ENCODE data around the gene RPS16. TPM values are rescaled to one million over a fixed set of nuclear protein-coding genes. Genes with fewer than 3 reads are reported as not detected.

The RPS16 gene
- total RNA-seq, 1 experiment from 2014 or later: 2,510 TPM

DNA sequence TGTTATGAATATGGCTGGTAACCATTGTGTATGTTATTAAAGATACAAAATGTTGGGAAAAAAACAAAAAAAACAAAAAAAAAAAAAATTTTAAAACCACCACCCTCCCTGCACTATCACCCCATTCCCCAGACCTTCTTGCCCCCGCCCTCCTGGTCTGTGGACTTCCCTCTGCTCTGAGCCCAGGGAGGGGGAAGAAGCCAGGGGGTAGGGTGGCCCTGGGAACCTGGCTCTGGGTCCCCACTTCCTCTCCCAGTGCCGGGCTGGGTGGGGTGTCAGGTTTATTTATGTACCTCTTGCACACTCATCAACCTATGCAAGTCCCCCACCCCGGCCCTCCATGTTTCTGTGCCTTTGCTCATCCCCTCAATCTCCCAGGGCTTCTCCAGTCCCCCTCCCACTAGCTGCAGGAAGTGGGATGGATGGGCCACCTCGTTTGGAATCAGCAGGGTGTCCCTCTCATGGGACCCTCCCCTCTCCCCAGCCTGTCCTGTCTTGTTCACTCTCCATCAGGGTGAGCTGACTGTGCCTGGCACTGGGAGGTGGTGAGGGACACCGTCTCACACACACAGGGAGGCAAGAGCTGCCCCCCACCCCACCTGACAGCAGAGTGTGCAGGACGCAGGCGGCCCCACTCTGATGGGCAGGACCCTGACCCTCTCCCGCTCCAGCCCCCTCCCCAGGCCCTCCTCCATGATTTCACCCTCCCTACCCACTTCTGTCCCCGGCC, 50.7 kb downstream of the RPS16 start:
- H3K36me3 ChIP-seq (ENCODE audit: low read depth): 0 out of 2 replicates have a peak, but pooled peaks cover 13% of the 10 kb centered on the region
- H4K20me1 ChIP-seq (ENCODE audit: insufficient read depth): no peaks in the 10 kb centered on the region
- H3K4me2 ChIP-seq: no peak overlapping the region
- POLR2A ChIA-PET (ENCODE audit: unreplicated experiment): no interaction called here
- peaks cover 37% of the 10 kb centered on the region for H3F3A ChIP-seq (ENCODE audit: insufficient read depth, low read depth)
- TF ChIP-seq, protein P1, sequence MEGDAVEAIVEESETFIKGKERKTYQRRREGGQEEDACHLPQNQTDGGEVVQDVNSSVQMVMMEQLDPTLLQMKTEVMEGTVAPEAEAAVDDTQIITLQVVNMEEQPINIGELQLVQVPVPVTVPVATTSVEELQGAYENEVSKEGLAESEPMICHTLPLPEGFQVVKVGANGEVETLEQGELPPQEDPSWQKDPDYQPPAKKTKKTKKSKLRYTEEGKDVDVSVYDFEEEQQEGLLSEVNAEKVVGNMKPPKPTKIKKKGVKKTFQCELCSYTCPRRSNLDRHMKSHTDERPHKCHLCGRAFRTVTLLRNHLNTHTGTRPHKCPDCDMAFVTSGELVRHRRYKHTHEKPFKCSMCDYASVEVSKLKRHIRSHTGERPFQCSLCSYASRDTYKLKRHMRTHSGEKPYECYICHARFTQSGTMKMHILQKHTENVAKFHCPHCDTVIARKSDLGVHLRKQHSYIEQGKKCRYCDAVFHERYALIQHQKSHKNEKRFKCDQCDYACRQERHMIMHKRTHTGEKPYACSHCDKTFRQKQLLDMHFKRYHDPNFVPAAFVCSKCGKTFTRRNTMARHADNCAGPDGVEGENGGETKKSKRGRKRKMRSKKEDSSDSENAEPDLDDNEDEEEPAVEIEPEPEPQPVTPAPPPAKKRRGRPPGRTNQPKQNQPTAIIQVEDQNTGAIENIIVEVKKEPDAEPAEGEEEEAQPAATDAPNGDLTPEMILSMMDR (conservative IDR thresholded peaks at IDR 0.05): no peak
- no peak for TF ChIP-seq EZH2 (IDR thresholded peaks at IDR 0.05; ENCODE audit: low read depth)
- no peaks in the 10 kb centered on the region for H3K27me3 ChIP-seq (ENCODE audit: insufficient read depth, low read depth)
- intact Hi-C loops (cut with micrococcal nuclease; ENCODE audit: unreplicated experiment): no loop called here
- H3K9me3 ChIP-seq (ENCODE audit: insufficient read depth, low read depth): no peaks in the 10 kb centered on the region
- TSS peak; percentile 48 for BruUV-seq (replicated peaks)
- CTCF ChIA-PET: no interaction called here
- H3K4me3 ChIP-seq: no peak overlapping the region
- H3K79me2 ChIP-seq (ENCODE audit: low read depth): peaks cover 10% of the 10 kb centered on the region
- H3K9me2 ChIP-seq (ENCODE audit: insufficient read depth): no peaks in the 10 kb centered on the region
- H3K4me1 ChIP-seq (replicated peaks; ENCODE audit: insufficient read depth): peaks cover 4% of the 10 kb centered on the region
- DNase-seq: no peak
- H2AFZ ChIP-seq: no peak overlapping the region
- no peak overlapping the region for H3K27ac ChIP-seq

Small RNAs within 50 kb of the gene (microRNA-seq; reads per million reads assigned to microRNA genes)
- gene MIR4530 (ENCODE audit: borderline number of aligned reads, borderline replicate concordance): not detected

Other genes starting within 250 kb of the RPS16 start
- gene NCCRP1, start 239.0 kb downstream of the RPS16 start, total RNA-seq (2021): 22.7 and 23.2 TPM in 2 replicates
- not detected in 2 replicates for gene SYCN, start 231.7 kb downstream of the RPS16 start, total RNA-seq (2021)
- not detected in 2 replicates for gene IFNL3, start 190.9 kb downstream of the RPS16 start, total RNA-seq (2021)
- not detected in 2 replicates for gene IFNL4, start 187.1 kb downstream of the RPS16 start, total RNA-seq (2021)
- gene IFNL2, start 167.6 kb downstream of the RPS16 start, total RNA-seq (2021): not detected in 2 replicates
- gene IFNL1, start 139.5 kb downstream of the RPS16 start, total RNA-seq (2021): not detected in 2 replicates
- gene LRFN1, start 115.1 kb downstream of the RPS16 start, total RNA-seq (2021): 2.3 and 4.0 TPM in 2 replicates
- 0.78 TPM in 1 of 2 replicates, not detected in the other for gene GMFG, start 99.9 kb downstream of the RPS16 start, total RNA-seq (2021)
- gene SAMD4B, start 93.5 kb downstream of the RPS16 start, total RNA-seq (2021): 152 and 163 TPM in 2 replicates
- 54.3 and 61.1 TPM in 2 replicates for gene PAF1, start 44.8 kb downstream of the RPS16 start, total RNA-seq (2021)
- 18.6 and 30.9 TPM in 2 replicates for gene MED29, start 44.6 kb downstream of the RPS16 start, total RNA-seq (2021)
- 31.0 and 36.3 TPM in 2 replicates for gene ZFP36, start 29.1 kb downstream of the RPS16 start, total RNA-seq (2021)
- gene PLEKHG2, start 23.3 kb downstream of the RPS16 start, total RNA-seq (2021): 26.1 and 32.1 TPM in 2 replicates
- 99.7 and 118 TPM in 2 replicates for gene SUPT5H, start 9.6 kb upstream of the RPS16 start, total RNA-seq (2021)
- 85.5 and 95.9 TPM in 2 replicates for gene TIMM50, start 44.9 kb upstream of the RPS16 start, total RNA-seq (2021)
- gene DLL3, start 63.0 kb upstream of the RPS16 start, total RNA-seq (2021): 1.4 and 3.6 TPM in 2 replicates
- gene SELENOV, start 79.2 kb upstream of the RPS16 start, total RNA-seq (2021): 0.35 TPM in 1 of 2 replicates, not detected in the other
- 2.3 and 3.4 TPM in 2 replicates for gene EID2B, start 96.9 kb upstream of the RPS16 start, total RNA-seq (2021)
- gene EID2, start 104.2 kb upstream of the RPS16 start, total RNA-seq (2021): 14.6 TPM in 2 replicates
- gene LGALS13, start 166.6 kb upstream of the RPS16 start, total RNA-seq (2021): not detected in 2 replicates
- not detected in 2 replicates for gene LGALS16, start 220.0 kb upstream of the RPS16 start, total RNA-seq (2021)